A673 (cell line): ENCODE measurements around the gene ATP6V1F.

Experiments used
- EZH2 ChIP-seq: fragments of 200-600 bp; sonication (generic); IDR thresholded peaks from 2 replicates; pipeline ENCODE4 v1.6.1; 2017; ENCODE audit warnings: borderline replicate concordance, low read depth, mild to moderate bottlenecking, mixed read lengths, antibody characterized with exemption, low read length; ENCODE audit not compliant: poor library complexity, severe bottlenecking
- TF ChIP-seq, protein P1 (sequence below): fragments of 300-800, 200-600 bp; sonication (generic); conservative IDR thresholded peaks from 2 replicates; pipeline ENCODE4 v1.5.1; 2017; ENCODE audit warnings: low read depth, mild to moderate bottlenecking, antibody characterized with exemption, low read length, moderate library complexity, mixed read lengths

- no peak for TF ChIP-seq EZH2
- TF ChIP-seq, protein P1, sequence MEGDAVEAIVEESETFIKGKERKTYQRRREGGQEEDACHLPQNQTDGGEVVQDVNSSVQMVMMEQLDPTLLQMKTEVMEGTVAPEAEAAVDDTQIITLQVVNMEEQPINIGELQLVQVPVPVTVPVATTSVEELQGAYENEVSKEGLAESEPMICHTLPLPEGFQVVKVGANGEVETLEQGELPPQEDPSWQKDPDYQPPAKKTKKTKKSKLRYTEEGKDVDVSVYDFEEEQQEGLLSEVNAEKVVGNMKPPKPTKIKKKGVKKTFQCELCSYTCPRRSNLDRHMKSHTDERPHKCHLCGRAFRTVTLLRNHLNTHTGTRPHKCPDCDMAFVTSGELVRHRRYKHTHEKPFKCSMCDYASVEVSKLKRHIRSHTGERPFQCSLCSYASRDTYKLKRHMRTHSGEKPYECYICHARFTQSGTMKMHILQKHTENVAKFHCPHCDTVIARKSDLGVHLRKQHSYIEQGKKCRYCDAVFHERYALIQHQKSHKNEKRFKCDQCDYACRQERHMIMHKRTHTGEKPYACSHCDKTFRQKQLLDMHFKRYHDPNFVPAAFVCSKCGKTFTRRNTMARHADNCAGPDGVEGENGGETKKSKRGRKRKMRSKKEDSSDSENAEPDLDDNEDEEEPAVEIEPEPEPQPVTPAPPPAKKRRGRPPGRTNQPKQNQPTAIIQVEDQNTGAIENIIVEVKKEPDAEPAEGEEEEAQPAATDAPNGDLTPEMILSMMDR: no peak
These were observed 26.5 kb downstream of the ATP6V1F start for GRCh38 chr7:128889121-128889520.
